Panc1 (cell line): ENCODE data around the gene ZKSCAN1. TPM values are rescaled to one million over a fixed set of nuclear protein-coding genes. Genes with fewer than 3 reads are reported as not detected.

Experiments
- ATAC-seq: fragments of 200-7000 bp; cut with Tn5 transposase; 2 replicates; pipeline ENCODE4 v1.9.1; 2020; ENCODE audit warnings: mild to moderate bottlenecking, moderate library complexity
- BruUV-seq: library from RNA; stranded (reverse); fragments of 400-500 nt; replicated peaks from 2 replicates; lab custom pipeline; 2021; lab: Mats Ljungman, UMichigan
- CTCF ChIA-PET: fragments of 300-600 bp; sonication (Branson Sonifier 250); formaldehyde crosslinking; loops from one replicate; lab custom pipeline; 2022; ENCODE audit warnings: antibody characterized with exemption; lab: Charles Lee
- POLR2A ChIA-PET: fragments of 300-600 bp; sonication (Branson Sonifier 250); formaldehyde crosslinking; loops from one replicate; lab custom pipeline; 2022; ENCODE audit warnings: antibody characterized with exemption; lab: Charles Lee
- DNase-seq: peaks from one replicate; pipeline ENCODE4 v3.0.0-alpha.2; 2010; ENCODE audit warnings: low read depth, low spot score
- H3K27ac ChIP-seq: 2 replicates; pipeline ENCODE4 v1.5.1; 2011; ENCODE audit warnings: mild to moderate bottlenecking, low read length, inconsistent platforms
- H3K27me3 ChIP-seq: fragments of 200-500 bp; sonication (Bioruptor generic); 2 replicates; pipeline ENCODE4 v1.6.0; 2014; ENCODE audit warnings: low read length, inconsistent platforms; ENCODE audit not compliant: control insufficient read depth, insufficient read depth
- H3K36me3 ChIP-seq: fragments of 200-500 bp; sonication (Bioruptor generic); 2 replicates; pipeline ENCODE4 v1.5.1; 2014; ENCODE audit warnings: inconsistent platforms, mild to moderate bottlenecking, low read length, moderate library complexity; ENCODE audit not compliant: control insufficient read depth, insufficient read depth
- H3K4me1 ChIP-seq: 2 replicates; pipeline ENCODE4 v1.5.1; 2011; ENCODE audit warnings: inconsistent platforms, mild to moderate bottlenecking, low read length, moderate library complexity; ENCODE audit not compliant: control insufficient read depth, insufficient read depth
- H3K4me3 ChIP-seq, 2 experiments: 2 replicates each; pipeline ENCODE4 v1.5.1; 2011 to 2012; ENCODE audit warnings: low read depth in 2 of 2, low read length in 2 of 2, mild to moderate bottlenecking in 2 of 2, inconsistent platforms in 1 of 2, moderate library complexity in 1 of 2
- H3K9me3 ChIP-seq: fragments of 200-500 bp; sonication (Bioruptor generic); 2 replicates; pipeline ENCODE4 v1.5.1; 2014; ENCODE audit warnings: low read depth, mild to moderate bottlenecking, inconsistent platforms, low read length, moderate library complexity; ENCODE audit not compliant: control insufficient read depth, insufficient read depth
- CTCF ChIP-seq: fragments of 450-650 bp; IDR thresholded peaks from 2 replicates; pipeline ENCODE4 v1.5.1; 2017; ENCODE audit warnings: mild to moderate bottlenecking
- POLR2AphosphoS5 ChIP-seq: IDR thresholded peaks from 2 replicates; pipeline ENCODE4 v1.6.1; 2012; ENCODE audit warnings: mild to moderate bottlenecking, low read depth, low read length, moderate library complexity
- SIN3A ChIP-seq: IDR thresholded peaks from 2 replicates; pipeline ENCODE4 v1.6.1; 2012; ENCODE audit warnings: low read depth, mild to moderate bottlenecking, low read length, moderate library complexity, borderline replicate concordance; ENCODE audit not compliant: insufficient read depth
- TCF7L2 ChIP-seq: IDR thresholded peaks from 2 replicates; pipeline ENCODE4 v1.6.1; 2011; ENCODE audit warnings: mild to moderate bottlenecking, low read depth, low read length, inconsistent platforms
- in situ Hi-C: cut with HindIII; loops from 2 replicates; pipeline ENCODE4 v1.10.0; 2016; ENCODE audit warnings: low sequenced_read_pairs, low pct_unique_long_range_greater_than_20kb
- intact Hi-C: fragments of 100-400 bp; cut with micrococcal nuclease; formaldehyde crosslinking; loops from one replicate; pipeline ENCODE4 v1.10.0; 2022; ENCODE audit not compliant: unreplicated experiment
- total RNA-seq: library from RNA; stranded (reverse); gene quantifications from one replicate; pipeline ENCODE4 v1.2.1, GENCODE V29; 2021; ENCODE audit not compliant: unreplicated experiment
- TF ChIP-seq, protein P1 (sequence below), 2 experiments: IDR thresholded peaks; 2 replicates each; pipeline ENCODE4 v1.6.1; 2011 to 2012; ENCODE audit warnings: low read depth in 2 of 2, control low read depth in 1 of 2, low read length in 1 of 2, mild to moderate bottlenecking in 1 of 2, moderate library complexity in 1 of 2; ENCODE audit not compliant: insufficient read depth in 1 of 2

ZKSCAN1 gene
- total RNA-seq, 1 experiment from 2014 or later: 55.5 TPM

GRCh38 chr7:100074841-100075240, 59.4 kb downstream of the ZKSCAN1 start:
- DNase-seq: no peak
- intact Hi-C loops (no loop called here), in situ Hi-C loops (no loop called here)
- no peak for ATAC-seq
- H3K27me3 ChIP-seq: no peaks in the 10 kb centered on the region
- CTCF ChIA-PET: no interaction called here
- no peaks in the 10 kb centered on the region for H3K4me1 ChIP-seq
- peaks cover 19% of the 10 kb centered on the region for H3K36me3 ChIP-seq
- H3K27ac ChIP-seq: no peak overlapping the region
- POLR2A ChIA-PET: no interaction called here
- no peak overlapping the region for H3K4me3 ChIP-seq
- no peak for TF ChIP-seq CTCF
- TF ChIP-seq, protein P1, sequence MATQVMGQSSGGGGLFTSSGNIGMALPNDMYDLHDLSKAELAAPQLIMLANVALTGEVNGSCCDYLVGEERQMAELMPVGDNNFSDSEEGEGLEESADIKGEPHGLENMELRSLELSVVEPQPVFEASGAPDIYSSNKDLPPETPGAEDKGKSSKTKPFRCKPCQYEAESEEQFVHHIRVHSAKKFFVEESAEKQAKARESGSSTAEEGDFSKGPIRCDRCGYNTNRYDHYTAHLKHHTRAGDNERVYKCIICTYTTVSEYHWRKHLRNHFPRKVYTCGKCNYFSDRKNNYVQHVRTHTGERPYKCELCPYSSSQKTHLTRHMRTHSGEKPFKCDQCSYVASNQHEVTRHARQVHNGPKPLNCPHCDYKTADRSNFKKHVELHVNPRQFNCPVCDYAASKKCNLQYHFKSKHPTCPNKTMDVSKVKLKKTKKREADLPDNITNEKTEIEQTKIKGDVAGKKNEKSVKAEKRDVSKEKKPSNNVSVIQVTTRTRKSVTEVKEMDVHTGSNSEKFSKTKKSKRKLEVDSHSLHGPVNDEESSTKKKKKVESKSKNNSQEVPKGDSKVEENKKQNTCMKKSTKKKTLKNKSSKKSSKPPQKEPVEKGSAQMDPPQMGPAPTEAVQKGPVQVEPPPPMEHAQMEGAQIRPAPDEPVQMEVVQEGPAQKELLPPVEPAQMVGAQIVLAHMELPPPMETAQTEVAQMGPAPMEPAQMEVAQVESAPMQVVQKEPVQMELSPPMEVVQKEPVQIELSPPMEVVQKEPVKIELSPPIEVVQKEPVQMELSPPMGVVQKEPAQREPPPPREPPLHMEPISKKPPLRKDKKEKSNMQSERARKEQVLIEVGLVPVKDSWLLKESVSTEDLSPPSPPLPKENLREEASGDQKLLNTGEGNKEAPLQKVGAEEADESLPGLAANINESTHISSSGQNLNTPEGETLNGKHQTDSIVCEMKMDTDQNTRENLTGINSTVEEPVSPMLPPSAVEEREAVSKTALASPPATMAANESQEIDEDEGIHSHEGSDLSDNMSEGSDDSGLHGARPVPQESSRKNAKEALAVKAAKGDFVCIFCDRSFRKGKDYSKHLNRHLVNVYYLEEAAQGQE (IDR thresholded peaks at IDR 0.05; ENCODE audit: insufficient read depth in 1 of 2, low read depth in 2 of 2, low read length in 1 of 2): no peak
- no peak for TF ChIP-seq SIN3A
- TF ChIP-seq POLR2AphosphoS5: no peak
- no peak for TF ChIP-seq TCF7L2
- BruUV-seq: no TSS peak
- peaks cover 60% of the 10 kb centered on the region for H3K9me3 ChIP-seq

GRCh38 chr7:100075418-100075817, 60.0 kb downstream of the ZKSCAN1 start:
- no peak for ATAC-seq
- H3K4me1 ChIP-seq: no peaks in the 10 kb centered on the region
- in situ Hi-C loops (no loop called here), intact Hi-C loops (no loop called here)
- ChIA-PET POLR2A (no interaction called here), CTCF (no interaction called here)
- no peaks in the 10 kb centered on the region for H3K27me3 ChIP-seq
- TF ChIP-seq POLR2AphosphoS5: no peak
- no peak for TF ChIP-seq TCF7L2
- no peak for TF ChIP-seq SIN3A
- TF ChIP-seq CTCF: no peak
- H3K36me3 ChIP-seq: peaks cover 15% of the 10 kb centered on the region
- DNase-seq: no peak
- no peak overlapping the region for H3K4me3 ChIP-seq
- BruUV-seq: no TSS peak
- H3K9me3 ChIP-seq: peaks cover 54% of the 10 kb centered on the region
- no peak overlapping the region for H3K27ac ChIP-seq
